Stimulated activated CD8-positive, alpha-beta memory T cell treated with anti-CD3 and anti-CD28 coated beads, Interleukin-12 subunit alpha, Interleukin-12 subunit beta, amount 100 ng/mL, for 24 hours (primary cell): ENCODE data around the gene PRMT9.

ENCODE experiments used
- DNase-seq: peaks from one replicate; pipeline ENCODE4 v3.0.0-alpha.2; 2020; ENCODE audit errors: extremely low read depth

The PRMT9 gene

DNA sequence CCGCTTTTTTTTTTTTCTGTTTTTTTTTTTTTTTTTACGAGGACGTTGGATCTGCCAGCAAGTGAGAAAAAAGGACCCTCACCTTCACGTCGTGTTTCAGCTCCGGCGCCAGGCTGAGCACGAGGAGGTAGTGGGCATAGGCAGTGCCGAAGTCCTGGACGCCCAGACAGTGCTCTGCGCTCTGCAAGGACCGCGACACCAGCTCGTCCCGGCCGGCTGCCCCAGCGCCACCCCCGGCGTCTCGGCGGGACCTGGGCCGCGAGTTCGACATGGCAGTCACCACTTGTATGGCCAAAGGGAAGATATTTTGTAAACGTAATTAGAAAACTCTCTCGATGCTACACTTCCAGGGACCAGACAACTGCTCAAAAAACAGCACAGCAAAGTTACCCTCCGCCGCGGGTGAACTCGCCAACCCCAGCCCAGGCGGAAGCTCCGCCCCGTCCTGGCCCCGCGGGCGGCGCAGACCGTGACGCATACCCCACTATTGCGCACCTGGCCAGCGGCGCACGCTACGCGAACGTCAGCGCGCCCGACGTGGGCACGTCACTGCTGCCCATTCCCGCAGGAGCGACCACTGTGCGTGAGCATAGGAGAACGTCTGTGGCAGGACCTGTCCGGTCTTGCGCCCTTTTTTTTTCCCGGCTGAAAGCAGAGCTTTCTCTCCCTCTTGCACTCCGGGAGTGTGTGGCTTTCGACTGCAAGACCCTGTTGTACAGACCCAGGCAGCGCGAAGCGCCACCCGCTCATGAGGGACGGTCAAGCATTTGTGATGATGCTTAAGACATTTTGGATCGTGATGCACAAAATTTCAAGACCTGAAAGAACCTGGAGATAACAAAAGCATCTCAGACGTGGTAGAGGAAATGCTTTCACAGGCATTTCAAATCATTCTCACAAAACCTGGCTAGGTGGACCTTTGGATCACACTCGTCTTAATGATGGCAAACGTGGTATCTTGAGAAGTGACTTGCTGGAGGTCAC, at the start of gene PRMT9:
Gene PRMT9, minus strand, starts transcription at position 447 of the 984 bp plus-strand sequence. Its CDS starts 176 bp downstream, at position 271.
- peak; percentile 80 for DNase-seq

- no peak for DNase-seq
Observed at GRCh38 chr4:147732518-147733235, 48.7 kb upstream of the PRMT9 start.

DNA sequence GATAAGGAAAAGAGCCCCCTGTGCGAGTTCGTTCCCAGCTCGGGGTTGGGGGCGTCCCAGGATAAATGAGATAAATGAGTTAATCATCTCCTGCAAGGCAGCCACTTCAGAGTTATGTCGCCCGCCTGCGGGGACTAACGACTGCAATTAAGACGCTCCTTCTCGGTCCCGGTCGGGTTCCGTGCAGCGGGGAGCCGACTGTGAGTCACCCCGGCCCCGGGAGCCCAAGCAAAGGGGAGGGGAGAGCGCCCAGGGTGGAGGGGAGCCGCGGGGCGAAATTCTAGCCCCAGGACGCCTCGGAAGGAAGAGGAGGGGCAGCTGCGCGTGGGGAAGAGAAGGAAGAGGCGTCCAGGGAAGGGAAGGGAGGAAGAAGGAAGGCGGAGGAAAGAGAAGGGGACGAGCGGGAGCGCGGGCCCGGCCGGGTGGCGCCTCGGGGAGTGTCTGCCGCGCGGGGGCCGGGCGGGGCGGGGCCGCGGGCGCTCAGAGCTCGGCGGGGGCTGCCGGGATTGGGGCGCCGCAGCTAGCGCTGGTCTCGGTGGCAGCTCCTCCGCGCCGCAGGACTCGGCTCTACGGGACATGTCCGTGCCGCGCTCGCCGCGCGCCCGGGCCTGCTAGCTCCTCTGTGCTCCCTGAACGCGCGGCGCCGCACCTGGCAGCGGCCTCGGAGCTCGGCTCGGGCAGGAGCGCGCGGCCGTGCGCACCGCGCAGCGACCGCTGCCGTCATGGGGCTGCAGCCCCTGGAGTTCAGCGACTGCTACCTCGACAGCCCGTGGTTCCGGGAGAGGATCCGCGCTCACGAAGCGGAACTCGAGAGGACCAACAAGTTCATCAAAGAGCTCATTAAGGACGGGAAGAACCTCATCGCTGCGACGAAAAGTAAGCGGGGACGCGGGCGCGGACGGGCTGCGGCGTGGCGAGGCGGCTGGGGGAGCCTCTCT, 47.9 kb upstream of the PRMT9 start, which contains the start of gene ARHGAP10:
Gene ARHGAP10, plus strand, starts transcription at position 509 of the 938 bp plus-strand sequence. Its CDS starts 214 bp downstream, at position 723.
- DNase-seq = peak; percentile 30

DNA sequence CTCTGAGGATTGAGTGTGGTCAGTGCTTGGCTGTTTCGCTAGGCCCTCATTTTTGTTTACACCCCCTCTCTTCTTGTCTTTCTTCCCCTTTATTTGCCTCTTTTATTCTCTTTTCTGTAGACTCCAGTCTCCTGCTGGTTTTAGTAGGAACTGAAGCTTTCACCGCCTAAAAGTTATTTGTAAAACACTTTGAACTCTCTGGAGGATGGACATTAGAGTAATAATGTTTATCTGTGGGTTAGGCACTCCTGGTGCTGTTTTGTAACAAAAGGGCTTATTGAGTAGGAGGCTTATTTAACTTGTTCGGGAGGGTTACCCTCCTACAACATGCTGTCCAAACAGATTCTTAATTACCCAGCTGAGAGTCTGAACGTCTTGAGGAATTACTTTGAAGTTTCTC, 46.4 kb upstream of the PRMT9 start:
- no peak for DNase-seq

DNA sequence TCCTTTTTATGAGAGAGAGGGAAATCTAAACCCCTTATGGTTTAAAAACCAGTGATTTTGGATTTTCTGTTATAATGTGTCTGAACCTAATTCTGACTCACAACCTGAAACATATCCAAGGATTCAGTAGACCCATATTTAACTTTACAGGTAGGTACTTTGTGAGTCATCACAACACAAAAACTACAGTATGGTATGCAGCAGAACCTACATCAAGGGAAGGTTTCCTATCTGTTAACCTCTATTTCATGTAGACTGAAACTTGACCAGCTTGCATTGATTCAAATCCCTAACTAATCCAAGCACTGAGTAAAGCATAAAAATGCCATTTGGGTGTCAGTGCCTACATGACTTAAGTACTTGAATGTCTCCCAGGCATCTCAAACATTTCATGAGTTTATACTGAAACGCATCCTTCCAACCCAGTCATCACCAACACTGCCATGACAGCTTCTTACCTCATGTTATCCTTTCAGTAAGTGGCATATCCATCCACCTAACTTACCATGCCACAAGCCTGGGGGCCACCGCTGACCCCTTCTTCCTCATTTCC, 43.6 kb upstream of the PRMT9 start:
- no peak for DNase-seq

DNA sequence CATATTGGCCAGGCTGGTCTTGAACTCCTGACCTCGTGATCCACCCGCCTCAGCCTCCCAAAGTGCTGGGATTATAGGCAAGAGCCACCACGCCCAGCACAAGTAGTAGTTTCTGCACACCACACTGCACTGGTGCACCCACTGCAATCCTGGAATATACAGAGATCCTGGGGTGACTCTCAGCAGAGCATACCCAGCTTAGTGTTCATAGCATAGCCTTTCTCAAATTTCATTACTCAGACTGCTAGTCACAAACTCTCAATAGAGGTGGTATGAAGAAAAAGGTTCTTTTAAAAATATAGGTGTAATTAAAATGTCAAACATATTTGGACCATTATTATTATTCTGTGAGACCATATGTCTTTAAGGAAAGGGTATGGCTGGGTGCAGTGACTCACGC, 41.7 kb upstream of the PRMT9 start:
- DNase-seq = no peak

DNA sequence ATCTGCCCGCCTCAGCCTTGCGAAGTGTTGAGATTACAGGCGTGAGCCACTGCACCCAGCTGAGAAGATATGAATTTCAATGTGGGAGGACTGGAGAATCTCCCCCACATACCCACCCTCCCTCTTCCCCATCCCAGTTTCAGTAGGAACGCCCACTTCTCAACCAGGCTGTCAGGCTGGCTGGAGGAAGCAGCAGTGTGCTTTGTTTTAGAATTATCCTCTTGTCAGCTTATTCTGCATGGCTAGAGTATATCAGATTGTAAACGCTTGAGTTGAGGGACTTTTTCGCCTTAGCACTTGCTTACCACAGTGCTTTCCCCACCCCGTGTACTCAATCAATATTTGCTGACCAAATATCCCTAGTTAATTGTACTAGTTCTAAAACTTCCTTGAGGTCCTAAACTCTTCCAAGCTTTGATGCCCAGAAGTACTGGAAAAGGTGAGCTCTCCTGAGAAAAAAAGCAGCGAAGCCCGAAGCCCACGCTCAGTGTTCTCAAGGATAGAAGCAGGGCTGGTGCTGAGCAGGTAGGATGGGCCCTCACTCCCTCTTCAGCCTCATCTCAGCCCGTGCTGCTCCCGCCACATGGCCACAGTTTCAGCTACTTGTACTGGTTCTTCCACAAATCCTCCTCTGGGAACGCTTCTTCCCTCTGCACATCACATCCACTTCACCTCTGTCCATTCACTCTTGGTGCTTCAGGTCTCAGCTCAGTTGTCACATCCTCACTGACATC, 40.7 kb upstream of the PRMT9 start:
- DNase-seq = no peak

DNA sequence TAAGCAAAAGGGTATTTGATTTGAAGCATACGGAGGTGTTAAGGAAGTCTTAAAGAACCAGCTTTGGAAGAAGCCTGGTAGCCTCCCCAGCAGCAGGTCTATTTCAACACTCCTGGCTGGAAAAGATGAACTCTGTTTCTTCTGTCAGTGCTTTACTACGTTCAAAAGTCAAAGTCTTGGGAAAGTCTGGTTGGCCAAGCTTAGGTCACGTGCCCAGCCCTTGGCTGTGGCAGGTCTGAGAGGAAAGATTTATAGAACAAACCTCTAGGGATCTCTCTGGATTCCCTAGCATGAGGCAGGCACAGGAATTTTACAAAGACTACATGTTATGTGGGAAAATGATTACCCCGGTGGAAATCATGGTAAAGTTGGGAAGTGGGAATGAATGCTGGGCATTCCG, 39.4 kb upstream of the PRMT9 start:
- DNase-seq = no peak

GRCh38 chr4:147717878-147718277, 33.9 kb upstream of the PRMT9 start:
- no peak for DNase-seq

- no peak for DNase-seq
Observed at GRCh38 chr4:147714575-147715401, 30.8 kb upstream of the PRMT9 start.

GRCh38 chr4:147709999-147710398, 26.0 kb upstream of the PRMT9 start:
- no peak for DNase-seq

DNA sequence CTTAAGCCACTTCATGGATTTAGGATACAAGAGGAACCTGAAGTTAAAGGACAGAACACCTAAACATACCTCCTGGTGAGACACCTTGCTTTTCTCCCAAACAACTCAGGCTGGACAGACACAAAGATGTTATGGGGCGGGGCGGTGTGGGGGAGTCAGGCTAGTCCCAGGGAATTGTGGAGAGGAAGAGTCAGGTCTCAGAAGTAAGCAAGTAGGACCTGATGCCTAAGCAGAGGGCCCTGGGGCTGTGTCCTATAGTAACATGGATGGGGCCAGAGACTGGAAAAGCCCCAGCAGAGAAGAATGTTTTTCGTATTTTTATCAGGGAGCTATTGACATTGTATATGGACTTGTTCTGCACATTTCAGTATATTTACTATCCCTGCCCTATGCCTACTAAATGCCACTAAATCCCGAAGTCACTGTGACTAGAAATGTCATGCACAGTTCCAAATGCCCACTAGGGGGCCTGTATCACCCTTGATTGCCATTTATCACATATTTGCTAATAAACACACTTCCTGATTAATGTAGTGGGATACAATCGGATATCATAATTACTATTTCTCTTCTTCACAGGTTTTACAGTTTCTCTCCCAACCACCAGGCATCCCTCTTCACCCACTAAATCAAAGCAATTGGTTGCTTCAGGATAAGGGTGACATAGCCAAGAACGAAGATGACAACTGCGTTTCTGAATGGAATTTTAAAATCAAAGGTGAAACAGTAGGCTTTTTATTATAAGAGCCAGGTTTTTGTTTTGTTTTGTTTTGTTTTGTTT, 24.1 kb upstream of the PRMT9 start:
- DNase-seq = no peak

DNA sequence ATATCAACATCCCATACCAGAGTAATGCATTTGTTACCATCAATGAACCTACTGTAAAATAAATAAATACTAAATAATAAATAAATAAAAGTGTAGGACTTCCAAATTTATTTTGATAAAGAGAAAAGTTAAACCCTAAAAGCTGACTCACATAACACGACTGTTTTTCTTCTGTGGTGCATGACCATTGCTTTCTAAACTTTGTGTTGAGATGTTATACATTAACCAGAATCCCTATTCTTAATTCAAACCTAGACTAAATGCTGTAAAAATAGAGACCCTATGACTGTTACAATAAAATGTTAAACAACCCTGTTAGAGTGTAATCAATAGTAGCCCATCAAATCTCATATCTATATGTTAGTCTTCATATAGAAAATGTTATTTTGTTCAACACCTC, 20.9 kb upstream of the PRMT9 start:
- DNase-seq = no peak

DNA sequence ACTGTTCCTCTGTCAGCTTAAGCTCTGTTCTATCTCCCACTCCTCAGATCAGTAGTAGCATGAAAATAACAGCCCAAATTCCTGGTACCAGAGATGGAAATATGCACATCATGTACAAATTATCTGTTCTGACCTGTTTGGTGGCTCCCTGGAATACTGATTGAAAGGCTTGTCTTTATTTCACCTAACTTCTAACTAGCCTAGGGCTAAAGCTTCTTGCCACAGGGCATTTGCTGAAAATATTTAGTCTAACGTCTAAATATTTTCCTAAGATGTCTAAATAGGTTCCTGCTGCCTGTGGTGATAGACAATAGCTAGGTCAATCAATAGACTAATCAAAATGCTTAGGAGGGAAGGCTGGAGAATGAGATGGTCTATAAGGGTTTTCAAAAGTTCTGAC, 12.9 kb upstream of the PRMT9 start:
- DNase-seq = no peak

GRCh38 chr4:147693218-147693617, 9.3 kb upstream of the PRMT9 start:
- DNase-seq = no peak

GRCh38 chr4:147691820-147692219, 7.9 kb upstream of the PRMT9 start:
- no peak for DNase-seq

- no peak for DNase-seq
Observed at GRCh38 chr4:147689067-147689466, 5.1 kb upstream of the PRMT9 start.

DNA sequence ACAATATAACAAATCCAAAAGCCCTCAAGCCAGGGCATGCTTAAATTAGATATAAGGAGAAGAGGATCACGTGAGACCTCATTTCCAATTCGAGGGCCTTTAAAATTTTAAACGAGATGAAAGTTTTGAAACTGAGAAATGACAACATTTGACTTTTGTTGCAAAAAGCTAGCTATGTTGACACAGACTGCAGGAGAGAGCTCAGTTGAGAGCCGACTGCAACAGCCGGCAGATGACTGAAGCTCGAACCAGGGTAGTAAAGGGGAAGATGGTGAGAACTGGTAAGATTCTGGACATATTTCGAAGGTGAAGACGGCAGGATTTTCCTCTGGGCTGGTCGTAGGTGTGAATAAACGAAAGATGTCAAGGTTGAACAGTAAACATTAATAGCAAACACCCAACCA, 773 bp downstream of the PRMT9 start:
- DNase-seq = no peak

GRCh38 chr4:147682755-147683154, 1.2 kb downstream of the PRMT9 start:
- DNase-seq = no peak
